Esophagus muscularis mucosa (tissue), 4 donors: ENCODE data around the gene GRIK1.

Experiments
- EP300 ChIP-seq: sonication (generic); formaldehyde crosslinking; IDR thresholded peaks from one replicate; pipeline ENCODE4 v1.6.1; 2017; ENCODE audit warnings: antibody characterized with exemption
- POLR2A ChIP-seq: fragments of 450-650 bp; IDR thresholded peaks from one replicate; pipeline ENCODE4 v1.6.1; 2017; ENCODE audit warnings: antibody characterized with exemption, moderate library complexity, mild to moderate bottlenecking, low read depth
- POLR2AphosphoS5 ChIP-seq, 2 donors: sonication (generic); formaldehyde crosslinking; IDR thresholded peaks; one replicate each; pipeline ENCODE4 v1.6.1; 2017; ENCODE audit warnings: antibody characterized with exemption in 2 of 2
- TF ChIP-seq, protein P1 (sequence below), 3 experiments: fragments of 200-600 bp in 2 of 3; fragments of 450-650 bp in 1 of 3; sonication (generic) in 2 of 3; IDR thresholded peaks; one replicate each; pipeline ENCODE4 v1.5.1; 2017 to 2019; ENCODE audit warnings: antibody characterized with exemption in 3 of 3, mild to moderate bottlenecking in 2 of 3, moderate library complexity in 1 of 3

DNA sequence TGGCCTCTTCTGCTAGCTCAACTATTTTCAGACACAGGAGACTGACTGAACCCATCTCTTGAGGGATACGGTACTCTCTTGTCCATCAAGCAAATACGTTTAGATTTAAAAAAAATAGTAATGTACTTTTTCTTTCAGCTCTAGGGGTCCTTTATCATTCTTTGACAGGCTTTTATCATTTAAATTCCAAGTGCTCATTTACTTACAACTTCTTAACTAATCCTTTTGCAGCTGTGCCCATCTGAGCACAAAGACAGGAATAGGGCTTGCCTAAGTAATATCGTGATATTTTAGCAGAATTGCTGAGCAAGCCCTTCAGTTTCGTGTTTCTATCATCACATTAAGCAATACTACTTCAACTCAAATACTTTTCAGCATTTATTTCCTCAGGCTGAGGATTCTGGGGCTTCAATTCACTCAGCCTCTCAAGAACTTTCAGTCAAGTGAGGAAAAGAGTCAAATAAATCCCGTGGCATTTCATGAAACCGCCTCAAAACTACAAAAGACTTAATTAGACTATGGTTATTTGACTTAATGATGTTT is 323.5 kb downstream of the GRIK1 start:
- TF ChIP-seq EP300: no peak
- no peak for TF ChIP-seq POLR2A
- TF ChIP-seq, protein P1, sequence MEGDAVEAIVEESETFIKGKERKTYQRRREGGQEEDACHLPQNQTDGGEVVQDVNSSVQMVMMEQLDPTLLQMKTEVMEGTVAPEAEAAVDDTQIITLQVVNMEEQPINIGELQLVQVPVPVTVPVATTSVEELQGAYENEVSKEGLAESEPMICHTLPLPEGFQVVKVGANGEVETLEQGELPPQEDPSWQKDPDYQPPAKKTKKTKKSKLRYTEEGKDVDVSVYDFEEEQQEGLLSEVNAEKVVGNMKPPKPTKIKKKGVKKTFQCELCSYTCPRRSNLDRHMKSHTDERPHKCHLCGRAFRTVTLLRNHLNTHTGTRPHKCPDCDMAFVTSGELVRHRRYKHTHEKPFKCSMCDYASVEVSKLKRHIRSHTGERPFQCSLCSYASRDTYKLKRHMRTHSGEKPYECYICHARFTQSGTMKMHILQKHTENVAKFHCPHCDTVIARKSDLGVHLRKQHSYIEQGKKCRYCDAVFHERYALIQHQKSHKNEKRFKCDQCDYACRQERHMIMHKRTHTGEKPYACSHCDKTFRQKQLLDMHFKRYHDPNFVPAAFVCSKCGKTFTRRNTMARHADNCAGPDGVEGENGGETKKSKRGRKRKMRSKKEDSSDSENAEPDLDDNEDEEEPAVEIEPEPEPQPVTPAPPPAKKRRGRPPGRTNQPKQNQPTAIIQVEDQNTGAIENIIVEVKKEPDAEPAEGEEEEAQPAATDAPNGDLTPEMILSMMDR (IDR thresholded peaks at IDR 0.05): no peak
- TF ChIP-seq POLR2AphosphoS5 (IDR thresholded peaks at IDR 0.05): no peak
